ENCODE data around the gene SFSWAP. TPM values are rescaled to one million over a fixed set of nuclear protein-coding genes. Genes with fewer than 3 reads are reported as not detected.

The SFSWAP gene
- total RNA-seq, 1 experiment from 2014 or later: 48.1 TPM

GRCh38 chr12:131830914-131831571, 120.2 kb downstream of the SFSWAP start:
- no peak for DNase-seq
- Histone ChIP-seq H4K20me1 (ENCODE audit: control insufficient read depth, insufficient read depth, insufficient read length) (peaks cover 3% of the 10 kb centered on the region), H3K79me1 (ENCODE audit: insufficient read depth, low read depth, low read length, poor library complexity, severe bottlenecking) (no peaks in the 10 kb centered on the region), H3K4me1 (ENCODE audit: insufficient read depth, low read length) (no peaks in the 10 kb centered on the region), H2BK12ac (ENCODE audit: insufficient read length, low read depth, low read length) (no peak overlapping the region), H3K9me3 (ENCODE audit: control insufficient read depth, low read depth, low read length) (no peaks in the 10 kb centered on the region), H4K91ac (ENCODE audit: insufficient read length, low read depth, low read length) (no peak overlapping the region), H3T11ph (ENCODE audit: low read length) (no peak overlapping the region), H3K56ac (ENCODE audit: insufficient read length, low read depth, low read length) (no peak overlapping the region), H3K9ac (ENCODE audit: extremely low read depth, insufficient read length, low read length) (no peak overlapping the region), H3K27ac (ENCODE audit: insufficient read length, low read depth, low read length) (no peak overlapping the region), H4K5ac (ENCODE audit: insufficient read length, low read depth, low read length) (no peak overlapping the region), H3K18ac (ENCODE audit: insufficient read length, low read depth, low read length) (no peak overlapping the region), H3K23me2 (ENCODE audit: insufficient read length, low read depth, low read length, poor library complexity, severe bottlenecking) (peaks cover 21% of the 10 kb centered on the region), H2BK15ac (ENCODE audit: low read depth, low read length) (no peak overlapping the region), H2AK5ac (ENCODE audit: insufficient read length, low read length) (no peak overlapping the region), H3K14ac (ENCODE audit: insufficient read depth, low read length) (peak overlapping the region; percentile 8; the same call in 1 of the 2 replicates), H3K27me3 (ENCODE audit: insufficient read depth, low read length) (no peaks in the 10 kb centered on the region; the same call in 1 of the 2 replicates), H2AFZ (ENCODE audit: low read length) (no peak overlapping the region), H3K4ac (ENCODE audit: low read depth, low read length) (no peak overlapping the region), H3K4me2 (ENCODE audit: insufficient read depth, insufficient read length, low read length) (peak overlapping the region; percentile 79), H2BK20ac (ENCODE audit: low read depth, low read length, poor library complexity, severe bottlenecking) (no peak overlapping the region), H4K8ac (replicated peaks; ENCODE audit: insufficient read length, low read depth, low read length) (no peak overlapping the region), H2BK5ac (ENCODE audit: insufficient read length, low read length) (no peak overlapping the region), H2BK120ac (ENCODE audit: low read depth, low read length, poor library complexity, severe bottlenecking) (no peak overlapping the region), H3K23ac (ENCODE audit: insufficient read length, low read depth, low read length) (no peak overlapping the region), H3K79me2 (ENCODE audit: insufficient read depth, low read length) (no peaks in the 10 kb centered on the region; the same call in 1 of the 2 replicates)
- Mint-ChIP-seq H3K4me1 (peaks cover 2 to 24% of the 10 kb centered on the region in 2 experiments; a peak in 3 of 4 replicates), H3K36me3 (ENCODE audit: insufficient read depth in 1 of 3, low read depth in 3 of 3) (peaks cover 0 to 2% (median 0%) of the 10 kb centered on the region in 3 experiments; a peak in 1 of 7 replicates), H3K4me3 (peak overlapping the region; percentile 53 to 78), H3K27me3 (ENCODE audit: low read depth) (peaks cover 44% of the 10 kb centered on the region), H3K9me3 (no peaks in the 10 kb centered on the region), H3K27ac (no peak overlapping the region)
- TF ChIP-seq, protein P1, sequence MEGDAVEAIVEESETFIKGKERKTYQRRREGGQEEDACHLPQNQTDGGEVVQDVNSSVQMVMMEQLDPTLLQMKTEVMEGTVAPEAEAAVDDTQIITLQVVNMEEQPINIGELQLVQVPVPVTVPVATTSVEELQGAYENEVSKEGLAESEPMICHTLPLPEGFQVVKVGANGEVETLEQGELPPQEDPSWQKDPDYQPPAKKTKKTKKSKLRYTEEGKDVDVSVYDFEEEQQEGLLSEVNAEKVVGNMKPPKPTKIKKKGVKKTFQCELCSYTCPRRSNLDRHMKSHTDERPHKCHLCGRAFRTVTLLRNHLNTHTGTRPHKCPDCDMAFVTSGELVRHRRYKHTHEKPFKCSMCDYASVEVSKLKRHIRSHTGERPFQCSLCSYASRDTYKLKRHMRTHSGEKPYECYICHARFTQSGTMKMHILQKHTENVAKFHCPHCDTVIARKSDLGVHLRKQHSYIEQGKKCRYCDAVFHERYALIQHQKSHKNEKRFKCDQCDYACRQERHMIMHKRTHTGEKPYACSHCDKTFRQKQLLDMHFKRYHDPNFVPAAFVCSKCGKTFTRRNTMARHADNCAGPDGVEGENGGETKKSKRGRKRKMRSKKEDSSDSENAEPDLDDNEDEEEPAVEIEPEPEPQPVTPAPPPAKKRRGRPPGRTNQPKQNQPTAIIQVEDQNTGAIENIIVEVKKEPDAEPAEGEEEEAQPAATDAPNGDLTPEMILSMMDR (conservative IDR thresholded peaks at IDR 0.05): no peak
- no CpG with 5 or more reads among the region's 33 CpGs for WGBS (ENCODE audit: extremely low coverage, insufficient read length, low lambda C conversion rate)

Data from H9 (cell line).